Thyroid gland (tissue), 4 donors: Measurements from ENCODE around the gene JPT2. TPM values are rescaled to one million over a fixed set of nuclear protein-coding genes. Genes with fewer than 3 reads are reported as not detected.

Source experiments
- DNase-seq, 2 donors: peaks; one replicate each; pipeline ENCODE4 v3.0.0-alpha.2; 2019
- H3K27ac ChIP-seq, 3 donors: fragments of 200-600 bp; sonication (generic); 1 replicate in 2 of 3; 2 replicates in 1 of 3; pipeline ENCODE4 v1.5.1; 2016 to 2019; ENCODE audit warnings: mild to moderate bottlenecking in 1 of 3, moderate library complexity in 1 of 3
- H3K27me3 ChIP-seq: fragments of 200-600 bp; sonication (generic); one replicate; pipeline ENCODE4 v1.5.1; 2019
- H3K36me3 ChIP-seq, 2 donors: fragments of 200-600 bp; sonication (generic); one replicate each; pipeline ENCODE4 v1.5.1; 2016 to 2019
- H3K4me1 ChIP-seq, 2 donors: fragments of 200-600 bp; sonication (generic); one replicate each; pipeline ENCODE4 v1.5.1; 2017 to 2019
- H3K4me3 ChIP-seq, 3 donors: fragments of 200-600 bp; sonication (generic); replicated peaks in 1 of 3; 1 replicate in 2 of 3; 2 replicates in 1 of 3; pipeline ENCODE4 v1.5.1; 2016; ENCODE audit warnings: mild to moderate bottlenecking in 1 of 3
- H3K9me3 ChIP-seq: fragments of 200-600 bp; sonication (generic); one replicate; pipeline ENCODE4 v1.5.1; 2017
- CTCF ChIP-seq, 6 experiments: fragments of 200-600 bp in 3 of 6; fragments of 450-650 bp in 3 of 6; sonication (generic) in 3 of 6; IDR thresholded peaks; one replicate each; pipeline ENCODE4 v1.5.1; 2016 to 2019; ENCODE audit warnings: antibody characterized with exemption in 6 of 6, mild to moderate bottlenecking in 2 of 6, inconsistent platforms in 1 of 6, moderate library complexity in 1 of 6
- POLR2A ChIP-seq, 2 donors: fragments of 450-650 bp; IDR thresholded peaks; one replicate each; pipeline ENCODE4 v1.6.1; 2017; ENCODE audit warnings: antibody characterized with exemption in 2 of 2, mild to moderate bottlenecking in 2 of 2, moderate library complexity in 1 of 2
- WGBS, 2 donors: methylation state at CpG; one replicate each; pipeline ENCODE4 v1.1.5; 2017; 5-methylcytosine and 5-hydroxymethylcytosine counted together
- intact Hi-C: fragments of 100-400 bp; cut with DNase I; formaldehyde crosslinking; loops from one replicate; pipeline ENCODE4 v1.15.1; 2023
- total RNA-seq, 4 donors: library from RNA; depleted of rRNA; stranded (reverse); fragments of >200 nt; gene quantifications; one replicate each; pipeline ENCODE4 v1.2.3, GENCODE V29; 2016

JPT2 gene
- total RNA-seq, 4 donors from 2014 or later: 30.8 to 50.3 (median 44.9) TPM

DNA sequence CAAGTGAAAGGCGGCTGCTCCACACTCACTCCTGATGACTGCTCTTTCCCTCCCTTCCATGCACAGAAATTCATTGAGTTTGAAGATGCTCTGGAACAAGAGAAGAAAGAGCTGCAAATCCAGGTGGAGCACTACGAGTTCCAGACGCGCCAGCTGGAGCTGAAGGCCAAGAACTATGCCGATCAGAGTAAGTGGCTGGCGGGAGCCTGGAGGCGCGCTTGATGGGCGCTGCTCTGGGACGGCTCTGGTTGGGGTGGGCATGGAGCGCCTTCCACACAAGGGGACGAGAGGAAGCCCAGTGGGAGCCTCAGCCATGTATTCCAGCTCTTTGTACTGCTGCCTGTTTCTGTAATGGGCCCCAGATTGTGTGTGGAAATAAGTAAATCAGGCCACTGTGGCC is 46.4 kb downstream of the JPT2 start:
- Histone ChIP-seq H3K4me1 (peaks cover 14 to 27% of the 10 kb centered on the region in 2 donors), H3K36me3 (peaks cover 23 to 30% of the 10 kb centered on the region in 2 donors), H3K27me3 (no peaks in the 10 kb centered on the region), H3K27ac (no peak overlapping the region), H3K9me3 (no peaks in the 10 kb centered on the region), H3K4me3 (no peak overlapping the region)
- WGBS, 2 donors: 94 to 95% methylated on average over 12 of the region's 12 CpGs
- TF ChIP-seq CTCF (IDR thresholded peaks at IDR 0.05): no peak
- no peak for TF ChIP-seq POLR2A (IDR thresholded peaks at IDR 0.05)
- intact Hi-C loops: no loop called here
- no peak for DNase-seq

GRCh38 chr16:1726661-1727502 is 48.8 kb downstream of the JPT2 start:
- H3K36me3 ChIP-seq: peaks cover 25 to 32% of the 10 kb centered on the region in 2 donors
- WGBS, 2 donors: 93 to 95% methylated on average over 29 to 30 of the region's 32 CpGs
- intact Hi-C loops: no loop called here
- H3K4me1 ChIP-seq: peaks cover 6 to 20% of the 10 kb centered on the region in 2 donors
- H3K4me3 ChIP-seq: no peak overlapping the region
- H3K27ac ChIP-seq: no peak overlapping the region
- TF ChIP-seq POLR2A (IDR thresholded peaks at IDR 0.05): no peak
- no peak for TF ChIP-seq CTCF (IDR thresholded peaks at IDR 0.05)
- no peaks in the 10 kb centered on the region for H3K27me3 ChIP-seq
- DNase-seq: no peak
- no peaks in the 10 kb centered on the region for H3K9me3 ChIP-seq

DNA sequence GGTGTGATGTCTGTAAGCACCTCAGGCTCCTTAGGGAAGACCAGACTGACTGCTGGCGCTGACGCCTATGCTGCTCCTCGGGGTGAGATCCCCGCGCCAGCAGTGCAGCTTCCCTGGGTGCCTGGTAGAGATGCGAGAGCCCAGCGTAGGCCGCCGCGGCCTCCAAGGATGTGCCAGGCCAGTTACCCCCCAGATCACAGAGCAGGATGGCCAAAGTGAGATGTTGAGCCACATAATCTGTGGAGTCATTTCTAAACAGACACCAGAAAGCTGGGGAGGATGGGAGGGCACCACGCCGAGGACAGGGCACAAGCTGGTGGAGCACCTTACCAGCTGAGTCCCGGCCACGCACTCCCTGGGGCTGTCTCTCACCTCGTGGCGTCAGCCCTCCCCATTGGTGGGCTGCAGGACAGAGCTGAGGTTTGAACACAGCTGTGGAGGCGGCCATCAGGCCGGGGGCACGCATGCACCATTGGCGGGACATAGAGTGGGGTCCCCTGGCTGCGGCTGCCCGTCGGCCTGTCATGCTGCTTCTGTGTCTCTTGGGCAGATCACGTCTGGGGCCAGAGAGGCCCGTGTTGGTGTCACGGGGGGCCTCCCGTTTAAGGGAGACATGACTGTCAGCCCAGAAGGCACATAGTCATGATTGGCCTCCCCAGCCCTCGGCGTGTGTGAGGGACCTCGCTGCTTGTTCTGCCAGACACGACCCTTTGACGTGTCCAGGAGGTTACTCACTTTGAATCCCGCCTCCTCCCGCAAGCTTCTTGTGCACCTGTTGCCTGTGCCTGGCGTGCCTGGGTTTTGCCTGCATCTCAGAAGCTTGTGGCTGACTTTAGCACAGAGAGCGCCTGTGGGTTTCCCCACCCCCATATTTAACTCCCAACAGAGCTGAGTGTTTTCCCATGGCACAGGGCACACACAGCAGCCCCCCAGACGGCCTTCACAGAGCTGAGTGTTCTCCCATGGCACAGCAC is 49.9 kb downstream of the JPT2 start:
- Histone ChIP-seq H3K27ac (no peak overlapping the region), H3K36me3 (peaks cover 32% of the 10 kb centered on the region in 2 donors), H3K27me3 (no peaks in the 10 kb centered on the region), H3K4me1 (peaks cover 5 to 10% of the 10 kb centered on the region in 2 donors), H3K4me3 (no peak overlapping the region), H3K9me3 (no peaks in the 10 kb centered on the region)
- WGBS, 2 donors: 92 to 93% methylated on average over 22 to 34 of the region's 37 CpGs
- intact Hi-C loops: no loop called here
- no peak for TF ChIP-seq POLR2A (IDR thresholded peaks at IDR 0.05)
- no peak for TF ChIP-seq CTCF (IDR thresholded peaks at IDR 0.05)
- no peak for DNase-seq

DNA sequence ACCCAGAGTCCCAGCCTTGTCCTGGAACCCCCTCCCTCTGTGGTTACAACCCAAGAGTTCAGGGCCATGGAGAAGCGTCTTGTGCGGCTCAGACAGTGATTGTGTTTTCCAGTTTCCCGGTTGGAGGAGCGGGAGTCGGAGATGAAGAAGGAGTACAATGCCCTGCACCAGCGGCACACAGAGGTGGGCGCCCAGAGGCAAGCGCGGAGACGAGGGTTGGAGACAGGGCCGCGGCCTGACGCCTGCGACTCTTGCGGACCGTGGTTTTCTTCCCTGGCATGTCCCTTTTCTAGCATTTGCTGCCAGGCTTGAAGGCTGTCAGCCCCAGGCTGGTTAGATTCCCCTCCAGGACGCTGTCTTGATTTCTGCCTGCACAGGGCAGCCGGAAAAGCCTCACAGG is 50.9 kb downstream of the JPT2 start:
- Histone ChIP-seq H3K36me3 (peaks cover 38 to 42% of the 10 kb centered on the region in 2 donors), H3K27me3 (no peaks in the 10 kb centered on the region), H3K4me3 (no peak overlapping the region), H3K27ac (no peak overlapping the region), H3K4me1 (no peaks in the 10 kb centered on the region), H3K9me3 (no peaks in the 10 kb centered on the region)
- intact Hi-C loops: no loop called here
- 95 to 97% methylated on average over 18 of the region's 18 CpGs for WGBS, 2 donors
- no peak for DNase-seq
- TF ChIP-seq CTCF (IDR thresholded peaks at IDR 0.05): no peak
